ENCODE results near the gene UBAC1.

UBAC1 gene

DNA sequence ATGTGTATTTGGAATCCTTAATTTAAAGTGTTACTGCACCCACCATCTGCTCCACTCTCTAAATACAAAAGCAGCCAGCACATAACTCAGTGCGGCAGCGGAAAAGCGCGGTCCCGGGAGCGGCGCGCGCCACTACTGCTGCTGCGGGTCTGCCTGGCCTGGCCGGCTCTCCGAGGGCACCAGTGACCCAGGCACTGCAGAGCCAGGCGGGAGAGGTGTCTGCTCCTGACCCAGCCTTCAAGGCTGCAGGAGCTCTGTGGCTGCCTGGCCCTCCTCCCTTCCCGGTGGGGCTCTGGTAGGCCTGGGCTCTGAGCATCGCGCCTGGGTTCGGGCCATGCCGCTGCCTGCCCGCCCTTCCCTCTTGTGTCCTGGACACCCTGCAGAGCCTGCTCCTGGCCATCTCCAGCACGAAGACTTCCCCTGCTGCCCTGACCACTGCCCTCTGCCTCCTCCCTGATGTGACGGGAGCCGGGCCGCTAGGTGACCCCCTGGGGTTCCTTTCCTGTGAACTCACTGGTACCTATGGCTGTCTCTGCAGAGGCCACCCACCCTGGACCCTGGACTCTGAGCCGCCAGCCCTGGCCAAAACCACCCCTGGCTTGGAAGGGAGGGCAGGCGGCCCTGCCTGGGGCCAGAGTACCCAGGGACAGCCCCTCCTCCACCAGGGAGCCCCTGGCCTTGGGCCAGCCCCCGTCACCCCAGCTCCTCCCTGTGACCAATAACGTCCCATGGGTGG lies 32.8 kb upstream of the UBAC1 start:
- DNase-seq (ENCODE audit: low read depth in 2 of 2, low spot score in 1 of 2) = no peak

DNA sequence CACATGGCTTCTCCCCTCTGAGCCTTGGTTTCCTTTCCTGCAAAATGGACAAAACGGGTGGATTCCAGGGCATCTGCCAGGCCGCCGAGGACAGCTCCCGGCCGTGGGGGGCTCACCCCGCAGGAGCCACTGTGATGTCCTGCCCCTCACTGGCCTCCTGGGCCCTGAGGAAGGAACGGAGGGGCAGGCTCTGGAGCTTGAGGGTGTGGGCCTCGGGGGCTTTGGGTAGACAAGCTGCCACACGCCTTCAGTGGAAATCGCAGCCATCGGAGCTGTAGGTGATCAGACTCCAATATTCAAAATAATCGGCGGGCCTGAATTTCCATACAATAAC lies 32.2 kb upstream of the UBAC1 start:
- DNase-seq (ENCODE audit: low read depth in 2 of 2, low spot score in 1 of 2) = no peak

DNA sequence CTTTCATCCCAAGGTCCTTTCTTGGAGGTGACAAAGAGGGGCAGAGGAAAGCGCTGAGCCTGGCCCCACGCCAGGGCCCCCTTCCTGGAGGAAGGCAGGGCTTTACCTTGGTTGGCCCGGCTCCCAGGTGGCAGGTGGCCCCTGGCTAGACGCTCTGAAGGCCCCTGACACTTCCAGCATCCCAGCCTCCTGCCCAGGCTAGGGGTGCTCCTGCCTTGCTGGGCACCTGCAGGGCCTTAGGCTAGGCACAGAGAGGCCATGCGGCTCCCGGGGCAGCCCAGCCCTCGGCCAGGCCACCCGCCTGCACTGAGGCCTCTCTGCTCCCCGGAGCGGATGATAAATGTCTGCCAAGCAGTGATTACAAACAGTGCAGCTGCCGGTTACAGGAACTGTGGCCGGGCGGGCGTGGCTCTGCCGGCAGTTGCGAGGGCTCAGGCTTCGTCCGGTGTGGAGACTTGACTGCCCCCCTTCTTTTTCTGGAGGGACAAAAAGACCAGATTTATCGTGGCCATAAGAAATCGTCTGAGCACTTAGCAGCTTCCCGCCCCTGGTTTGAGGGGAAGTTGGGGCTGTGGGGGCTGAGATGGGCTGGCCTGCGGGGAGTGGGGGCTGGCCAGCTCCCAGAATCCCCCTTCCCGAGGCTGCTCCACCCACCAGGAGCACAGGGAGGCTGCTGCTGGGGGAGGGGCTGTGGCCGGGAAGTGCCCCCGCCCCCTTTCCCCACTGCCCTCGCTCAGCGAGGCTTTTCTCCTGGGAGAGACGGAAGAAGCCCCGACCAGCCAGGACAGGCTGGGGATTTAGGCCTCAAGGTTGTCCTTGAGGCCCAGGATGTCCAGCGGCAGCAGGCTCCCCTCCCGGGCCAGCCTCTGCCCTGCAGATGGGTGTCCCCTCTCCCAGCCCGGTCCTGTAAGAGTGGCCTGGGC lies 31.6 kb upstream of the UBAC1 start:
- peak in 1 of 2 donors; percentile 9 for DNase-seq (ENCODE audit: low read depth in 2 of 2, low spot score in 1 of 2)

DNA sequence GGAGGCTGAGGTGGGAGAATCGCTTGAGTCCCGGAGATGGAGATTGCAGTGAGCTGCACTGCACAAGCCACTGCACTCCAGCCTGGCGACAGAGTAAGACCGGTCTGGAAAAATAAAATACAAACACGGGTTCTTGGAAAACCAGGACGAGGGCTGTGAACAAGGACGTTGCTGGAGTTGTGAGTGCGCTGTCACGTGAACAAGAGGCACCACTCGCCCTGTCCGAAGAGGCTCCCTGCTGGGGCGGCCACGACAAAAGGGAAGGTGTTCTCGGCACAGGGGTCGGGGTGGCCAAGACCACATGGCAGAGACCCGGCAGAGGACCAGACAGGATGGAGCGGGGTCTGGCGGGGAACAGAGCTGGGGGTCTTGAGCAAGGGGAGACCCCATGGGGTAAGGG lies 30.6 kb upstream of the UBAC1 start:
- DNase-seq (ENCODE audit: low read depth in 2 of 2, low spot score in 1 of 2) = no peak

DNA sequence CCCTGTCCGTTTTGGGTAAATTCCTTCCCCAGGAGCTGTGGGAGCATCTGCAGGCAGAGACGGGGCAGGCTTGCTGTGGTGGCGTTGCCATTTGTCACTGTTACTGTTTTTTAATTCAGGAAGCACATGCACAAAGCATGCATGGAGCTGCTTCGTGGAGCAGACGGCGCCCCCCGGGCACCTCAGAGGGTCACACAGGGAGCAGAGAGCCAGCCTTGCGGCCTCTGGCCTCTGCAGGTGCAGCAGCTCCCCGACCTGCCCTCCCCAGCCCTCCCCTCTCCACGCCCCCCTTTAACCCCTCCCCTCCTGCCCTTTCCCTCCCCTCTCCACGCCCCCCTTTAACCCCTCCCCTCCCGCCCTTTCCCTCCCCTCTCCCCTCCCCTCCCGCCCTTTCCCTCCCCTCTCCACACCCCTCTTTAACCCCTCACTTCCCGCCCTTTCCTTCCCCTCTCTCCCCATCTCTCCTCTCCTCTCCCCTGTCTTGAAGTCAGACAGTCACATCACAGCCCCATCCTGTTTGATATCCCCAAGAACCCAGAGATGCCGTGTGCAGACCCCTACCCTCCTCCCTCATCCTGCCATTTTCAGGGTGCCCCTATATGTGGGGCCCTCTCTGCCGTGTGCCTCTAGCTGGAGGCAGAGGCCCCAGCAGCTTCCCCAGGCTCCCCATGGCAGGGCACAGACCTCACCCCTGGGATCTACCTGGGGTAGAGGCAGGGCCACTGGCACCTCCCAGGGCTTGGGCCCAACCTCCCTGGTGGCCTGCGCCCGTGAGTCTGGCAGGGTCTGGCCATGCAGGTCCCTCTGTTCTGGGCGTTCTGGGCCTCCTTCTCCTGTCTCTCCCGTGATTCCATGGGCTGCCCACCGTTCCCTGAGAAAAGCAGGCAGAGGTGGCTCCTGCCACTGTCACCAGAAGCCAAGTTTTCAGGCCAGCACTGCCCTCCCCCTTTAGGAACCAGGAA lies 29.6 kb upstream of the UBAC1 start:
- DNase-seq (ENCODE audit: low read depth in 2 of 2, low spot score in 1 of 2) = no peak

DNA sequence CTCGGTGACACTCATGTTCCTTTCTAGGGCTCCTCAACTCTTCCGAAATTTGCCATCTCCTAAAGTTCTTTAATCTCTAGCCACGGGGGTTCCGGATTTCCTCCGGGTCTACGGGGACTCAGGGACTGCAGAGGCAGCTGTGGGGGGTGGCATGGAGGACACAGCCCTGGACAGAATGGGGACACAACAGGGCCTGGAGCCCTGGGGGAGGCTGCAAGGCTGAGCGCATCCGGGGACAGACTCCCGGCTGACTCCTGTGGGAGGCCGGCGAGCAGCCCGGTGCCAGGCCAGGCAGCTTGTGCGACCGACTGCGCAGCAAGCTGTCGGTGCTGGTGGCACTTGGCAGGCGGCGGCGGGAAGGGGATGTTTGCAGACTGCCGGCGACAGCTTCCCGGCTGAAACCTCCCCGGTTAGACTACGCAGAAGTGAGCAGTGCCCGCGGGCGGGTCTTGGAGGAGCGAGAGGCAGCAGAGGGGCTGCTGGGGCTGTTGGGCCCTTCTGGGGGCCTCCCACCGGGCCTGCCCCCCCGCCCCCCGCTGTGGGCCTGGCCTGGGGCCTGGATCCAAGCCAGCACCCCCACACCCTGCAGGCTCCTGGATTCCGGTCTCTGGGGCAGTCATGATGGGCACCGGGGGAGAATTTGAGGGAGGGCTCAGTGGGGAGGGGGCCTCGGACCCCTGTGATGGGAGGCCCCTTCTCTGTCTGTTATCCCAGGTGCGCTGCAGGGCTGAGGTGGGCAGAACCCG lies 28.7 kb upstream of the UBAC1 start:
- DNase-seq (ENCODE audit: low read depth in 2 of 2, low spot score in 1 of 2) = no peak

DNA sequence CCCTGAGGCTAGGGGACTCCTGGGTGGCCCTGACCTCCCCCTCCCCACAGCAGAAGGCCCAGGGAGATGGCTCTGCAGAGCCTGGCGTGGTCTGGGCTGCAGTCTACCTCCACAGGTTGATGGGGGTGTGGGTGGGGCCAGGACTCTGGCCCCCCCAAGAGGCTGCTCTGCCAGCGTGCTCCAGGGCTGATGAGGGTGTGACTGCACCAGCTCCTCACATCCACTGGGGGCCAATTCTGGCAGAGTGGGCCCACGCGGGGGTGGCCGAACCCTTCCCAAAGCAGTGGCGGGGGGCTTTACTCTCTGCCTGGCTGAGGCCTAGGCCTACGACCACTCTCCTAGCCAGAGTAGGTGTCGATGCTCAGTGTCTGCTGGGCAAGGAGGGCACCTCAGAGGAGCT lies 28.0 kb upstream of the UBAC1 start:
- DNase-seq (ENCODE audit: low read depth in 2 of 2, low spot score in 1 of 2) = no peak

DNA sequence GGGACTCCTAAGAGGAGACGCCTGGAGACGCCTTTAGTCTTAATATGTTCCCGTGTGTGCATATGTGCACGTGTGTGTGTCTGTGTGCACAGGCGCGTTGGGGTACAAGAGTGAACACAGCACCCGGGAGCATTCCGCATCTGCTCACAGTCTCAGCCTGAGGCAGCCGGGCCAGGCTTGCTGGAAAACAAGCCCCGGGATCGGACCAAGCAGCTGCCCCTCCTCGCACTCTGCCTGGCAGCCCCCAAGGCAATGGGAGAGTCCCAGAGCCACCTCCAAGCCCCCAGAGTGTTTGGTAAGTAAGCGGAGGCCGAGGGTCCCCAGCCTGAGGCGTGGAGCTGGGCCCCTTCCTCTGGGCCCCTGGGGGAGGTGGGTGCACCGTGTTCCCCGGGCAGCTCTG lies 27.3 kb upstream of the UBAC1 start:
- DNase-seq (ENCODE audit: low read depth in 2 of 2, low spot score in 1 of 2) = no peak

DNA sequence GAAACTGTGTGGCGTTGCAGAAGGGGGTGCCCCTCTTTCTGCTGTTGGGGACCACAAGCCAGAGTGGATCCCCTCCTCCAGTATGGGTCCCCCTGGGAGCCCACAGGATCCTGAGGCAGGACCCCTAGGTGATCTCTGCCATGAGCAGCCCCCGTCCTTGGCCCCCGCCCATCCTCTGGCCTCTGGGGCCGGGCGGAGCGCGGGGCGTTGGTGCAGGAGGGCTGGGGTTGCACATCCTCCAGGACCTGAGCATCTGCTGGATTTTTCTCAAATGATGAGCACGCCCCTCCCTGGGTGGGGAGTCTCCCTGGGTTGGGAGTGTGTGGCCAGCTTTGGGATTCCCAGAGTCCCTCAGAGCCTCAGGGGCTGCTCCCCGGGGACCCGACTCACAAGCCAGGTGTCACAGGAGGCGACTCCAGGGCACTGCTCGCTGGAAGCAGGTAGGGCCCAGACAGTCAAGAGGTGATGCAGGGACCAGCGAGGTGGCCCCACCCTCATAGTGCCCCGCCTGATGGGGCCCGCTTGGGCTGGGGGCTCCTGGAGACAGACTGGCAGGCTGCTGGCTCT lies 26.7 kb upstream of the UBAC1 start:
- DNase-seq (ENCODE audit: low read depth in 2 of 2, low spot score in 1 of 2) = no peak

DNA sequence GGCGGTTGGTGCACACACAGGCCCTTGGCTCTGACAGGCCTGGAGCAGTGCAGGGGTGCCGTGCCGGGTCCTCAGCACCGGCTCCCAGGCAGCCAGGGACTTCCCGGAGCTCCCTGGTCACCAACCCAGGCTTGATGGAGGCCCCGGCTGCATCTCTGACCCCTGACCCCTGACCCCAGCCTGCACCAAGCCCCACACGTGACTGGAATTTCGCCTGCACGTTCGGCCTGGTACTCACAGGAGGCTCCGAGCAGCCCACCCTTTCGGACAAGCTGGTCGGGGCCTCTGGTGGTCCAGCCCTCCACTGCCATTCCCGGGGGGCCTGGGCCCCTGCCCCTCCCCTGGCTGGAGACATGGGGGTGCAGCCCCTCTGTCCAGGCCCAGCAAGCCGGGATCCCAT lies 25.4 kb upstream of the UBAC1 start:
- DNase-seq (ENCODE audit: low read depth in 2 of 2, low spot score in 1 of 2) = no peak

DNA sequence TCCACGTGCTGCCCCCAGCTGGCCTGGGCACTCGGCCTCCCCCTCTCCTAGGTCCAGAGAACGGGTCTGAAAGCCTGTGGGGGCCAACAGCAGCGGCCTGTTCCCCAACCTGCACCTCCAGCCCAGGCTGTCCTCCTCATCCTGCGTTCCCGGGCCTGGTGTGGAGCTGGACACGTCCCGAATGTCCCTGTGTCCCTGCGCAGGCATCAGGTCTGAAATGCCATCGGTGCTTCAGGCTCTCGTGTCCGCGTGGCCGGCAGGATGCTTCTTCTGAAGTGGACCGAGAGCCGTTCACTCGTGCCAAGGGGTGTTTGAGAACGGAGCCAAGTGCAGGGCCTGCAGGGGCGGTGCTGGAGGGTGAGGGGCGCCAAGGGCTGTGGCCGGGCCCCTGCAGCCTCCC lies 24.7 kb upstream of the UBAC1 start:
- DNase-seq (ENCODE audit: low read depth in 2 of 2, low spot score in 1 of 2) = no peak

DNA sequence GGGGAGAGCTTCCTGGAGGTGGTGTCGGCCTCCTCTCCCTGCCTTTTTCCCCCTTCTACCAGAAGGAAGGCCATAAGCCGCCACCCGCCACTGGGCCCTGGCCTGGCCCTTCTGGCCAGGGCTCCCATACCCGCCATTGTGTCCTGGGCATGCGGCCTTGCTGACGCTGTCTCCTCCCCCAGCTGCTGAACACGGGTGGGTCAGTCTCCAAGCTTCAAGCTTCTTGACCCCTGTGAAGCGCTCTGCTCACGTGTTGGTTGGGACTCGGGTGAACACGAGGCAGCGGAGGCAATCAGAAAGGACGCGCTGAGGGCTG lies 24.2 kb upstream of the UBAC1 start:
- DNase-seq (ENCODE audit: low read depth in 2 of 2, low spot score in 1 of 2) = no peak

DNA sequence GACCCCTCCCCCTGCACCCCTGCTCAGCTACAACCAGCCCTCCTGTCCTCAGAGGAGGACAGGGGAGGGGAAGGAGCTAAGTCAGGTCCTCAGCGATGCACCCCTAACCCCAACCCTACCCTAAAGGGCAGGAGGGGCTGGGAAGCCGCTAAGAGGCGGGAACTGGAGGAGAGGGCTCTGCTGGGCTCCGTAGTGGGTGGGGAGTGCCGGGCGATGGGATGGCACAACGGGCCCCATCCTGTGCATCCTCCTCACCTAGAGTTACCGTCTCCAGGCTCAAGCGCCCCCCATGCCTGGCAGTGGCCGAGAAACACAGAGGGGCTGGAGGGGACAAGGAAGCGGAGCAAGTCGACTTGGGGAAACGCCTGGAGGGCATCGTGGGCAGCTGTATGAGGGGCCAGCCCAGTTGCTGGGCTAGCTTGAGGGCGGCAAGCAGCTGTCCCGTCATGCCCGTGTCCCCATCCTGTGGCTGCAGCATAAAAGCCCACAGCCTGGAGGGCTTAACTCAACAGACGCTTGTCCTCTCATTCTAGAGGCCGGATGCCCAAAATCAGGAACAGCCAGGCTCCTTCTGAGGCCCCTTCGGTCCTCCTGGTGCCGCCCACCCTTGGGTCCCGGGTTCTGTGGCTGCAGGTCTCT lies 23.0 kb upstream of the UBAC1 start:
- DNase-seq (ENCODE audit: low read depth in 2 of 2, low spot score in 1 of 2) = no peak

DNA sequence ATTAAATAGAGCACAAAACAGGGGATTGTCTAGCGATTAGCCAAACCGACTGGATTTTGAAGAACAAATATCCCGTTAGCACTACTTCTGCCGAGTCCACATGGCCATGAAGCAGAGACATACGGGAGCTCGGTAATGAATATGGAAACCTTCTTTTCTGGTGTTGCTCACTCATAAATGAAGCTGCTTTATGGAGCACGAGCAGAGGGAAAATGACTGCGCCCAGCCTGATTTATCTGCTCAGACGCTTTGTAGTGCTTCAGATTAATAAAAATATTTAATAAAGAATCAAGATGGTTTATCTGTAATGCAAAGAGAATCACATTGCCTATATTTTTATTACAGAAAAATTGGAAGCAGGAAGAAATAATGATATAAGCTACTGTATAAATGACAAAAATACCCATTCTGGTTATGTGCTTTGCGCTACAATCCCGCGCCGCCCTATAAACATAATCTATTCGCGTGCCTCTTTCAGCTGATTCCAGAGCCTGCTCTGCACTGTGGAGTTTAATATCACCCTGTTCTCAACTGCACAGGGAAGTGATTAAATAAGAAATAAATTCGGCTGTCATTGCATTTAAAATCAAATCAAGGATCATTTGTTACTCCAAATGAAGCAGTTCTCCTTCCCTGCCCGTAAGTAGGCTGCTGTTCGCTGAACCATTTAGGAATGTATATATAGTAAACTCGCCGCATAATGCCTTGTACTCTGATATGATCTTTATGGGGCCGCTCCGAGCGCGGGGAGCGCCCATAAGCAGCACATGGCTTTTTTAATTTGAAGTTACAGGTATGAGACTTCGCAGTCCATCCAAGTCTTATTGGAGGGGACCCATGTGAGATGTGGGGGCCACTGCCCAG lies 22.3 kb upstream of the UBAC1 start:
- DNase-seq (ENCODE audit: low read depth in 2 of 2, low spot score in 1 of 2) = no peak

DNA sequence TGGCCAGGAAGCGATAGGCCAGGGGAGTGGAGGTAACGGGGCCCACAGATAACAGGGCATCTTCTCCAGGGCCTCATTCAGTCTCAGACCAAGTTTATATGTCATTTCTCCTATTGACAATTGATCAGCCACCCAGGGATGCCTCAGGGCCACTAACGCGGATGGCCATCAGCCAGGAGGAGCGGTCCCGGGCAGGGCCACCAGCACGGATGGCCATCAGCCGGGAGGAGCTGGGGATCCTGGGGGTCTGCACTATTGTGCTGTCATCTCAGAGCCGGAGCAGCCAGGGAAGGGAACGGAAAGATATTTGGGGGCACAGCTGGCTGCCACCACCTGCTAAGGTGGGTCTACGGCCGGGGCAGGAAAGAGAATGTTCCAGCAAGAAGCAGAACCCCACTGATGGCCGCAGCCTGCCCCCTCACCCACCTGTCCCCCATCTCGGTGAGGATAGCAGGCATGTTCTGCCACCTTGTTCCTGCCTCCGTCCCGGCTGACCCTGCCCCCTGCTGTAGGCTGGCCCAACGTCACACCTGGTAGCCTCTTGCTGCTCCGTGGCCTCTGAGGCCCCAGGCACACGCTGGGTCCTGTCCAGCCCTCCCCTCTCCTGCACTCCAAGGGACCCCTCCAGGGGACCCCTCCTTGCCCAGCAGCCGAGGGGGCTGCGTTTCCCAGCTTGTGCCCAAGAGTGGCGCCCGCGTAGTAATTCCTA lies 21.5 kb upstream of the UBAC1 start:
- no peak for DNase-seq (ENCODE audit: low read depth in 2 of 2, low spot score in 1 of 2)

DNA sequence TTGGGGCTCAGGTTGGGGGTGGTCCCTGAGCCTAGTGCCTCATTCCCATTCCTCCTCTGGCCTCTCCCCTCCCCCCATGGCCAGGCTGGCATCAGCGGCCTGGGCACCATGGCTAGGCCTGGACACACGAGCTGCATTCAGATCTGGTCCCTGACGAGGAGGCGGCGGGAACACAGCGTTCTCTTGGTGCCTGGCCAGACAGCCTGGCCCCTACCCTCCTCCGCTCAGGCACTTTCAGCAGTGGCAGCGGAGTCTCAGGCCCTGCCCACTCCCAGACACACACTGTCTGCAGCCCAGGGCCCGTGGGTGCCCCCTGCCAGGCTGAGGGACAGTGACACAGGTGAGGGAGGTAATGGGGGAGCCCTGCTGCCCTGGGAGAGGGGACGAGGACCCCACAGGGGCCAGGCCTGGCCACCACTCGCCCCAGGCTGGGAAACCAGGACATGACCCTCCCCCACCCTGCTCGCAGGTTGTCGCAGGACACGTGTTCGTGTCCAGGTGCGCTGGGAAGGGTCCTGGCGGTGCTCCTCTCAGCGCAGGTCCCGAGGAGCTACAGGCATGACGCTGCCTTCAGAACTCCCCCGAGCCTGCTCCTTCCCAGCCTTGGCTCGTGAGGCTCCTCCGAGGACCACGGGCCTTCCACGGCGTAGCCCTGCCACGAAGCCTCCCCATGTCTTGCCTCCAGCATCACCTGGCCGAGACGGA lies 19.9 kb upstream of the UBAC1 start:
- no peak for DNase-seq (ENCODE audit: low read depth in 2 of 2, low spot score in 1 of 2)

DNA sequence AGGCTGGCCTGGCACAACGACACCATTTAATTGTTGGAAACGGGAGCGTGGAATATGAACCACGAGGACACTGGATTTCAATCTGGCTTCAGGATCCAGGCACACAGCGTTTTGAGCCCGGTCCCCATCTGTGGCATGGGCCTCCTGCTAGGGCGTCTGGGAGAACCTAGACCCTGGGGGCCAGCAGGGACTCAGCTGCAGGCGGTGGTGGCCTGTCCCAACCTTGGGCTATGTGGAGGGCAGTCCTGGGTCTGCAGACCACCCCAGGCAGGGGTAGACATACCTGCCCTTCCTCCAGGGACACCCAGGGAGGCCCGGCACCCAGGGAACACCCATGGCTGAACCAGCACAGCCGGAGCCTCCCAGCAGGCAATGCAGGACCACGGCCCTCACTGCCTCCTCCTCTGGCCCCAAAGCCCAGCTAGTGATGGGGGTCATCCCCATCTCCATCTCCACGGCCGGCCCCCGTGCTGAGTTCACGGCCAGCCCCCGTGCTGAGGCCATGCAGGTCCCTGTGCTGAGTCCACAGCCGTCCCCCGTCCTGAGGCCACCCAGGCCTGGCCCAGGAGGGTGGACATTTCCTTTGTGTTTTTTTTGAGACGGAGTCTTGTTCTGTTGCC lies 18.5 kb upstream of the UBAC1 start:
- no peak for DNase-seq (ENCODE audit: low read depth in 2 of 2, low spot score in 1 of 2)
